Activated naive CD4-positive, alpha-beta T cell treated with anti-CD3 and anti-CD28 coated beads, Interleukin-2, amount 50 U/mL, for 16 hours (primary cell): ENCODE measurements around the gene TMEM237.

ENCODE experiments used
- DNase-seq: peaks from one replicate; pipeline ENCODE4 v3.0.0-alpha.2; 2020

Gene TMEM237

DNA sequence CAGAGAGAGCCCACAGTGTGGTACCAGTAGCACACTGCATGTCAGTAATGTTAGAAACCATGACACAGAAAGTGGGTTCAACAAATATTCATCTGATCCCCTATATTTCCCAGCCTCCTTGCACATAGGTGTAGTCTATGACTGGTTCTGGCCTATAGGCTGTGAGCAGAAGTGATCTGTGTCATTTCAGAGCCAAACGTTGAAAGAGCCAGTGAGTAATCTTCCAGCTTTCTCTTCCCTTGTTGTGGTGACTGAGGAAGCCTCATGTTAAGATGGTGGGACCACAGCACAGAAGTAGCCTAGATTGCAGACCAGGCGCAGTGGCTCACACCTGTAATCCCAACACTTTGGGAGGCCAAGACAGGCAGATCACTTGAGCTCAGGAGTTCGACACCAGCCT, 4.1 kb downstream of the TMEM237 start:
- no peak for DNase-seq

- DNase-seq: no peak
Measured at GRCh38 chr2:201638326-201638725, 5.0 kb downstream of the TMEM237 start.

DNA sequence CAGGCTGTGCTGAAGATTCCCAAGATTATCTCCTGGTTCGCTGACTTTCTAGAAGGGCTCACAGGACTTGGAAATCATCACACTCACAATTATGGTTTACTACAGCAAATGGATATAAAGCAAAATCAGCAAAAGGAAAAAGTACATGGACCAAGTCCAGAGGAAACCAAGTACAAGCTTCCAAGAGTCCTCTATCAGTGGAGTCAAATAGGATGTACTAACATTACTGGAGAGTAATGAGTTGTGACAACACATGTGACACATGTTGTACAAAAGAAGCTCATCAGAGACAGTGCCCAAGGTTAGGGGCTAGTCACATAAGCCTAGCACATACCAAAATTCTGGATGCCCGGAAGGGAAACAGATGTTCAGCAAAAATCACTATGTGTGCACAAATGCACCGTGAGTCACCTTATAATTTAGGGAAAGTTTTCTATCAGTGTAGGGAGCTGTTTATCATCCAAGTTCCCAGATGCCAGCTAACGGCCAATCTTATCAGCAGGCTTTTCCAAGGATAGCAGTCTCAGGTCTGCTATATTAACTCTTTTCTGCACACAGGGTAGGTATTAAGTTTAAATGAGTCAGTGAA, 9.5 kb downstream of the TMEM237 start:
- no peak for DNase-seq

- DNase-seq: no peak
Measured at GRCh38 chr2:201631041-201631440, 12.3 kb downstream of the TMEM237 start.

- DNase-seq: no peak
Measured at GRCh38 chr2:201630577-201630976, 12.7 kb downstream of the TMEM237 start.

DNA sequence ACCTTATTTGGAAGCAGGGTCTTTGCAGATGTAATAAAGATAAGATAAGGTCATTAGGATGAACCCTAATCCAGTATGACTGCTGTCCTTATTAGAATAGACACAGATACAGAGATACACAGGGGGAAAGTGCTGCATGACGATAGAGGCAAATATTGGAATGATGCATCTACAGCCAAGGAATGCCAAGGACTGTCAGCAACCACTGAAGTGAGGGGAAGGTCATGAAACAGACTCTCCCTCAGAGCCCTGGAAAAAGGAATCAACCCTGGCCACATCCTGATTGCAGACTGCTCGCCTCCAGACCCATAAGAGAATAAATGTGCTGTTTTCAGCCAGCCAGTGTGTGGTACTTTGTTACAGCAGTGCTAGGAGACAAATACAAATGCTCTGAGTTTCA, 14.8 kb downstream of the TMEM237 start:
- DNase-seq: no peak

DNA sequence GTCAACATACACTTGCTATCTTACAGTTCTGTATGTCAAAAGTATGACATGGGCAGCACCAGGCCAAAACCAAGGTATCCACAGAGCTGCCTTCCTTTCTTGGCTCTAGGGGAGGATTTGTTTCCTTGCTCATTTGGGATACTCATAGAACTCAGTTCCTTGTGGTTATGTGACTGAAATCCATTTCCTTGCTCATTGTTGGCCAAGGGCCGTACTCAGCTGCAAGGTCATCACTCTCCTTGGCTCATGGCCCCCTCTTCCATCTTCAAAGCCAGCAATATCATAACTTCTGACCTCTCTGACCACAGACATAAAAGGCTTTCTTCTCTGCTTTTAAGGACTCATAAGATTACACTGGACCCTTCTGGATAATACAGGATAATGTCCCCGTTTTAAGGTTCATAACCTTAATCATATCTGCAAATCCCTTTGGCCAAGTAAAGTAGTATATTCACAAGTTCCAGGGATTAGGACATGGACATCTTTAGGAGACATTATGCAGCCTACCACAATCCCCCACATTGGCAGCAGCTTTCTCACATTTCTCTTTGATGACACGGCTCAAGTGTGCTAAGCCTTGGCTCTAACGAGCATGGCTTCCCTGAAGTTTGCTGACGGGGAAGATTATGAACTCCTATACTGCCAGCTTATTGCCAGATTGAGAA, 20.9 kb downstream of the TMEM237 start:
- DNase-seq: no peak

DNA sequence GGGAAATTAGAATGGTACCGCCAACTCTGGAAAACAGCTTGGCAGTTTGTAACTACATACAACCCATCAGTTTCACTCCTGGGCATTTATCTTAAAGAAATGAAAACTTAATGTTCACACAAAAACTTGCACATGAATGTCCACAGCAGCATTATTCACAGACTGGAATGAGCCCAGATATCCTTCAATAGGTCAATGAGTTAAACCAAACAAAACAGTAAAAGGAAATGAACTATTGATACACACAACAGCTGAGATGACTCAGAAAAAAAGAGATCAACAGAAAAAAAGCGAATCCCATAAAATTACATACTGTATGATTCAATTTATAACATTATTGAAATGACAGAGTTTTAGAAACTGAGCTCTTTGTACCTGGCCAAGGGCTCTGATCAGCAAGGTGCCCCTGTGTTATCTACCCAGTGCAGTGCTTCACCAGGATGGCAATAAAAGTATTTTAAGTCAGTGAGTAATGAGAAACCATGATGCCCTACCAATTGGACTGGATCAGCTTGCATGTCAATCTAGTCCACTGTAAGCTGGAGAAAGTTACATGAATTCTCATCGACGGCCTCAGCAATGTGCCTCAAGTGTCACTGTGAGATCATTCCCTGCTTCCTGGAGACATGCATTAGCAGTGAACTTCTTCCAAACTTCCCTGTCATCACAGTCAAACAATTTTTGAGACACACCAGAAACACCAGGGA, 21.9 kb downstream of the TMEM237 start:
- no peak for DNase-seq

DNA sequence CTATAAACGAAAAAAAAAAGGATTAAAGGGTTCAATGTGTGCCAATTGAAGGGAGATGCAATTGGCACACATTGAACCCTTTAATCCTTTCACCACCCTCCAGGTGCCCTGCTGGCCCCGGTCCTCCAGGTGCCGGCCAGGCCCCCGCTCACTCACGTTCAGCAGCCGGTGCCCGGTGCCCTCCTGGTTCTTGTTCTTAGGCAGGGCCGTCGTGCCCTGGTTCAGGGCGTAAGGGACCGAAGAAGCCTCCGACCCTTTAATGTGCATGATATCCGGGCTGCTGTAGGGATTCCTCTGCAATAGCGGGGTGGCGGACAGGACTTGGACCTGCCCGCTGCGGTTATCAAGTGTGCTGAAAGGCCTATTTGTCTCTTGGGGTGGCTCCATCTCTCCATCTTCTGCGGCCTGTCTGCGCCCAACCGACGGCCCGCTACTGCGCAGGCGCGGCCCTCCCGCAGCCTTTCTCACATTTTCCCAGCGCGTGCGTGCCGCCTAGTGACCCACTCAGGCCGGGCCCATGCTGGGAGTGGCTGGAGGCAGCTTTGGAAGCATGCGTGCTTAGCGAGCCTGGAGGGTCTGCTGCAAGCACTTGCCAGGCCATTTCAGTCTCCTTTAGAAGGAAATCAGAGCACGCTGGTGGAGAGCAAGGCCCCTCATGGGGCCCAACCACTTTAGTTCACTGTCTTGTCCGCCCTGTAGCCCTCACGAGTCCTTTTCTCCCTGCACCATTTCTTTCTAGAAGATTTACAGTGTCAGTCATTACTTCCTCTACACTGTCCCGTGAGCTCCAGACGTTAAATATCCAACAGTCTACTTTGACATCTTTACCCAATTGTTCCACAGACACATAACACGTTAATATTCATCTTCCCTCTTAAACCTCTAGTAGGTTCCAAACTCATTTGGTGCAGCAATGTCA, 24.3 kb downstream of the TMEM237 start:
- DNase-seq: no peak

GRCh38 chr2:201608021-201608420, 35.3 kb downstream of the TMEM237 start:
- no peak for DNase-seq

DNA sequence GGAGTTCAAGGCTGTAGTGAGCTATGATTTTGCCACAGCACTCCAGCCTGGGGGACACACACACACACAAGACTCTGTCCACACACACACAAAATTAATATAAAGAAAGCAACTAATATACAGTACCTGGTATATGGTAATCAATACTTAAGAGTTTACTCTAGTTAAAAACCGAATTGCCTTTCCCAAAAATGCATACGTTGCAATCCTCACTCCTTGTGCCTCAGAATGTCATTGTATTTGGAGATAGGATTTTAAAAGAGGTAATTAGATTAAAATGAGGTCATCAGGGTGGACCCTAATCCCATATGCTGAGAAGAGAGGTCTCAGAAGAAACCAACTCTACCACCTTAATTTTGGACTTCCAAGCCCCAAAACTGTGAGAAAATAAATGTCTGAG, 35.7 kb downstream of the TMEM237 start:
- DNase-seq: no peak

DNA sequence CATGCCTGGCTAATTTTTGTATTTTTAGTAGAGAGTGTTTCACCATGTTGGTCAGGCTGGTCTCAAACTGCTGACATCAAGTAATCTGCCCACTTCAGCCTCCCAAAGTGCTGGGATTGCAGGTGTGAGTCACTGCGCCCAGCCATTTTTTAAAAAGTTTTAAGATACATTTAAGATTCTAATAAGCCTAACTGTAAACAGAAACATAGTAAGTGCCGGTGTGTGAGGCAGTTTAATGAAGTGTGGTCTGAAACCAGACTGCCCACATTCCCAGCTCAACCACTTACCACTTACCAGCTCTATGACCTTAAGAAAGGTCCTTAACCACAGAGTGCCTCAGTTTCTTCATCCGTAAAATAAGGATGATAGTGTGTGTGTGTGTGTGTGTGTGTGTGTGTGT, 42.4 kb downstream of the TMEM237 start:
- no peak for DNase-seq

DNA sequence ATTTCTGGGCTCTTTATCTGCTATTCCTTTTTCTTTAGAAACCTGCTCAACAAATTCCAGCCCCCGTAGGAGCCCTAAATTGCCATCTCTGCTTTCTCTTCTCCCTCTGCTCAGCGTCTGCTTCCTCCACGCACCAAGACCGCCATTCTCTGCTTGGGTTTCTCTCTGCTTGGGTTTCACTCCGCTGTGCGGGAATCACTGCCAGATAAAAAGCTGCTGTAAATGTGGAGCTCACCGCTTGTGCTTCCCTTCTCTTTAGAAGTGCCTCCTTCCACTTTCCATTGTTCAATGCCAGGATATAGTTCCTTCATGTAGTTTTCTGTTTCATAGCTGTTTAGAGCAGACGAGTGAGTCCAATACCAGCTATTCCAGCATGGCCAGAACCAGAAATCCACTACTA, 45.9 kb downstream of the TMEM237 start:
- no peak for DNase-seq

DNA sequence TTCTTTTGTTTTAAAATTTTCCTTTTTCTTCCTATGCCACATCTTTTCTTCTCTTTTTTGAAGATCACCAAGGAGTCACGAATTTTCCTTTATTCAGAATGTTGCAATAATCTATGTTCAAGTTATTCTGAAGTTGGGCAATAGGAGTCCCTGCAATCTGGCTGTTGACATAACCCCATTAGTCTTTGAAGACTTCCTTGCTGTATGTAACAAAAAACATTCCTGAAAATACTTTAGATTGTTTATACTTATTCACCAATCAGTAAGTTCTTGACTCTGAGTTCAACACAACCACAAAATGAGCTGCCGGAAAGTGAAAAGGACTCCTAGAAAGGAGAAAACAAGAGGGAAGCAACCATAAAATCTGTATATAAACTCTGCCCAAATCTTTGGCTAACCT, 62.8 kb downstream of the TMEM237 start:
- no peak for DNase-seq

- no peak for DNase-seq
Measured at GRCh38 chr2:201579536-201579935, 63.8 kb downstream of the TMEM237 start.

DNA sequence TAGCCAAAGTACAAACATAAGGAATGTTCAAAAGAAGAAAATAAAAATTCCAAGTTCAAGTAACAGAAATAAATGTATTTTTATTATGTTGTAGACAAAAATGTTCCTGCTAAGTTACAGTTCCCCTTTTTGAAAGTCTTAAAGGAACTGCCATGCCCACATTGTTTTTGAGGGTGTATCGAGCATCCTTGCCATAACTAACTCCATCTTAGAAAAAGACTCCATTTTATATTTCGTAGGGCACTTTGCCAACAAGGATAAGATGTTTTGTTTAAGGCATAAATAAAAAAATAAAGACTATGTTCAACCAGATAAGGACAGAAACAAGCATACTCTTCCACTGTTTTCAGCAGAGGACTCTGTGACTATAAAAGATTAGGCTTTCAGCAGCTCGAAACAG, 67.3 kb downstream of the TMEM237 start:
- DNase-seq: no peak

DNA sequence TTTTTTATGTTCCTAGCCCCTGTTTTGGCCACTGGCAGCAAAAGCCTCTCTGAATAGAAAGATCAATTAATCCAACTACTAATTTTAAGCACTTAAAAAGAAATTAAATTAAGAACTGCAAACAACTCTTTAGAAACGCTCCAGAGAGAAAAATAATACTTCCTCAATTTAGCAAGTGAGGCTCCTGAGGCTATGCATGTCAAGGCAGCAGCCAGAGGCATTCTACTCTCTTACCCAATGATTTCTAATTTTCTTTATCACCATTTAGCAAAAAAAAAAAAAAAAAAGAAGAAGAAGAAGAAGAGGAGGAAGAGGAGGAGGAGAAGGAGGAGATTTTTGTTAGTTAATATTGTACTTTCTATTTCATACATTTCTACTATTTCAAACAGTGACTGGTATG, 68.5 kb downstream of the TMEM237 start:
- no peak for DNase-seq

DNA sequence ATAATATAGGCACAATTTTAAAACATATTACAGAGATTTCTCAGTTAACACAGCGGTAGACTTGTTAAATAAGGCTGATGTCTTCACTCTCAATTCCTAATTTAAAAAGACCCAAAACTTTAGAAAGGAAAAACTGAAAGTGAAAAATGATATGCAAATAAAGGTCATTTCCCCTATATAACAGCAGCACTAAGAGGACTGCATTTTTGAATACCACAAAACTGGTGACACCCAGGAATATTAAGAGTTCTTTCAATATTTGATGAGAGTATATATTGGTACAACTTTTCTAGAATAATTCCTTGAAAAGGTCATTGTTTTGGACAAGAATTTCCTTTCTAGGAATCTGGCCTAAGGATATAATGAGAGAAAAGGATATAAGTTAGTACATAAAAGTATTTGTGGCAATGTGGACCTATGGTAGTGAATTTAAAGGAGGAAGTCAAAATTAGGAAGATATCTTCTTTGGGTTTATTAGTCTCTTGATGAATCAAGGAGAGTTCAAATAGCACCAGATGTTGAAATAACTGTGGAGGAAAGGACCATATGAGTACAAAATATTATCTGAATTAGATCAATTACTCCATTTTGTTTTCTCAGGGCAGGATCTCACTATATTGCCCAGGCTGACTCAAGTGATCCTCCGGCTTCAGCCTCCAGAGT, 70.3 kb downstream of the TMEM237 start:
- DNase-seq: no peak
